HEK293 (cell line): ENCODE results near the gene MYL4.

Experiments
- ZNF121 ChIP-seq: fragments of 450-650 bp; formaldehyde crosslinking; IDR thresholded peaks from 2 replicates; pipeline ENCODE4 v1.5.1; 2016; ENCODE audit warnings: missing biosample characterization, missing genetic modification characterization
- ZNF132 ChIP-seq: fragments of 450-650 bp; formaldehyde crosslinking; IDR thresholded peaks from 2 replicates; pipeline ENCODE4 v1.5.1; 2017; ENCODE audit warnings: missing biosample characterization, missing genetic modification characterization, borderline replicate concordance
- ZNF140 ChIP-seq: fragments of 450-650 bp; formaldehyde crosslinking; IDR thresholded peaks from 2 replicates; pipeline ENCODE4 v1.5.1; 2016; ENCODE audit warnings: missing biosample characterization, missing genetic modification characterization
- ZNF324 ChIP-seq: fragments of 450-650 bp; formaldehyde crosslinking; IDR thresholded peaks from 2 replicates; pipeline ENCODE4 v1.5.1; 2016; ENCODE audit warnings: missing biosample characterization, missing genetic modification characterization
- ZNF391 ChIP-seq: fragments of 450-650 bp; formaldehyde crosslinking; IDR thresholded peaks from 2 replicates; pipeline ENCODE4 v1.5.1; 2016; ENCODE audit warnings: low read depth, missing biosample characterization, missing genetic modification characterization, borderline replicate concordance
- ZNF473 ChIP-seq: fragments of 450-650 bp; formaldehyde crosslinking; IDR thresholded peaks from 2 replicates; pipeline ENCODE4 v1.5.1; 2017; ENCODE audit warnings: missing biosample characterization, missing genetic modification characterization
- ZNF701 ChIP-seq: fragments of 450-650 bp; formaldehyde crosslinking; IDR thresholded peaks from 2 replicates; pipeline ENCODE4 v1.5.1; 2016; ENCODE audit warnings: missing biosample characterization, missing genetic modification characterization
- TF ChIP-seq, protein P1 (sequence below): fragments of 450-650 bp; formaldehyde crosslinking; IDR thresholded peaks from 2 replicates; pipeline ENCODE4 v1.5.1; 2016; ENCODE audit warnings: missing biosample characterization, missing genetic modification characterization
- TF ChIP-seq, protein P2 (sequence below): fragments of 450-650 bp; formaldehyde crosslinking; IDR thresholded peaks from 2 replicates; pipeline ENCODE4 v1.5.1; 2017; ENCODE audit warnings: missing biosample characterization, missing genetic modification characterization
- TF ChIP-seq, protein P3 (sequence below): fragments of 450-650 bp; formaldehyde crosslinking; IDR thresholded peaks from 2 replicates; pipeline ENCODE4 v1.5.1; 2016; ENCODE audit warnings: missing biosample characterization, missing genetic modification characterization

DNA sequence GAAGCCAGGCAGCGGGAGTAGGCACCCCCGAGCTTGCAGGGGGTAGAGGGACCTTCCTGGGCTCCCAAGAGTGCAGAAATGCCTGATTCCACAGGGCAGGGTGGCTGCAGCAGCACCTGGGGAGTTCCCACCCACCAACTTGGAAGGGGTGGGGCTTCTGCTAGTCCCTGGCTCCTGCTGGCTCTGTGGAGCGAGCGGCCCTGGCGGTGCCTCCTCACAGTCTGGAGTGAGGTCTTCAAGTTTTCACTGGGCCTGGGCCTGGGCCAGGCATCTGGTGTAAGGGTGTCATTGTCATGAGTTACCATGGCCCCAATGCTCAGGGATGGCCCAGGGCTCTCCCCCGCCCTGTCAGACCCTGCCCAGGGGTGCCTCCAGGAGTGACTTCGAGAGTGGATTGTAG, 28.7 kb downstream of the MYL4 start:
- TF ChIP-seq ZNF132 (tag by site-specific recombination) (no peak), ZNF391 (tag by site-specific recombination) (no peak), ZNF701 (tag by site-specific recombination) (no peak), ZNF324 (tag by site-specific recombination) (no peak), ZNF121 (no peak), ZNF473 (tag by site-specific recombination) (no peak), ZNF140 (no peak)
- TF ChIP-seq, protein P1, sequence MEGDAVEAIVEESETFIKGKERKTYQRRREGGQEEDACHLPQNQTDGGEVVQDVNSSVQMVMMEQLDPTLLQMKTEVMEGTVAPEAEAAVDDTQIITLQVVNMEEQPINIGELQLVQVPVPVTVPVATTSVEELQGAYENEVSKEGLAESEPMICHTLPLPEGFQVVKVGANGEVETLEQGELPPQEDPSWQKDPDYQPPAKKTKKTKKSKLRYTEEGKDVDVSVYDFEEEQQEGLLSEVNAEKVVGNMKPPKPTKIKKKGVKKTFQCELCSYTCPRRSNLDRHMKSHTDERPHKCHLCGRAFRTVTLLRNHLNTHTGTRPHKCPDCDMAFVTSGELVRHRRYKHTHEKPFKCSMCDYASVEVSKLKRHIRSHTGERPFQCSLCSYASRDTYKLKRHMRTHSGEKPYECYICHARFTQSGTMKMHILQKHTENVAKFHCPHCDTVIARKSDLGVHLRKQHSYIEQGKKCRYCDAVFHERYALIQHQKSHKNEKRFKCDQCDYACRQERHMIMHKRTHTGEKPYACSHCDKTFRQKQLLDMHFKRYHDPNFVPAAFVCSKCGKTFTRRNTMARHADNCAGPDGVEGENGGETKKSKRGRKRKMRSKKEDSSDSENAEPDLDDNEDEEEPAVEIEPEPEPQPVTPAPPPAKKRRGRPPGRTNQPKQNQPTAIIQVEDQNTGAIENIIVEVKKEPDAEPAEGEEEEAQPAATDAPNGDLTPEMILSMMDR (tag by site-specific recombination), result no peak
- TF ChIP-seq, protein P2, sequence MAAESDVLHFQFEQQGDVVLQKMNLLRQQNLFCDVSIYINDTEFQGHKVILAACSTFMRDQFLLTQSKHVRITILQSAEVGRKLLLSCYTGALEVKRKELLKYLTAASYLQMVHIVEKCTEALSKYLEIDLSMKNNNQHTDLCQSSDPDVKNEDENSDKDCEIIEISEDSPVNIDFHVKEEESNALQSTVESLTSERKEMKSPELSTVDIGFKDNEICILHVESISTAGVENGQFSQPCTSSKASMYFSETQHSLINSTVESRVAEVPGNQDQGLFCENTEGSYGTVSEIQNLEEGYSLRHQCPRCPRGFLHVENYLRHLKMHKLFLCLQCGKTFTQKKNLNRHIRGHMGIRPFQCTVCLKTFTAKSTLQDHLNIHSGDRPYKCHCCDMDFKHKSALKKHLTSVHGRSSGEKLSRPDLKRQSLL (tag by site-specific recombination), result no peak
- TF ChIP-seq, protein P3, sequence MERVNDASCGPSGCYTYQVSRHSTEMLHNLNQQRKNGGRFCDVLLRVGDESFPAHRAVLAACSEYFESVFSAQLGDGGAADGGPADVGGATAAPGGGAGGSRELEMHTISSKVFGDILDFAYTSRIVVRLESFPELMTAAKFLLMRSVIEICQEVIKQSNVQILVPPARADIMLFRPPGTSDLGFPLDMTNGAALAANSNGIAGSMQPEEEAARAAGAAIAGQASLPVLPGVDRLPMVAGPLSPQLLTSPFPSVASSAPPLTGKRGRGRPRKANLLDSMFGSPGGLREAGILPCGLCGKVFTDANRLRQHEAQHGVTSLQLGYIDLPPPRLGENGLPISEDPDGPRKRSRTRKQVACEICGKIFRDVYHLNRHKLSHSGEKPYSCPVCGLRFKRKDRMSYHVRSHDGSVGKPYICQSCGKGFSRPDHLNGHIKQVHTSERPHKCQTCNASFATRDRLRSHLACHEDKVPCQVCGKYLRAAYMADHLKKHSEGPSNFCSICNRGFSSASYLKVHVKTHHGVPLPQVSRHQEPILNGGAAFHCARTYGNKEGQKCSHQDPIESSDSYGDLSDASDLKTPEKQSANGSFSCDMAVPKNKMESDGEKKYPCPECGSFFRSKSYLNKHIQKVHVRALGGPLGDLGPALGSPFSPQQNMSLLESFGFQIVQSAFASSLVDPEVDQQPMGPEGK (tag by site-specific recombination), result no peak
